DND-41 (cell line): ENCODE results near the gene RYR2.

Experiments used
- CTCF ChIP-seq: IDR thresholded peaks from 2 replicates; pipeline ENCODE4 v1.5.1; 2012; ENCODE audit warnings: borderline replicate concordance, low read length, moderate library complexity, mild to moderate bottlenecking; ENCODE audit not compliant: poor library complexity, severe bottlenecking; ENCODE audit errors: extremely low read depth
- EZH2 ChIP-seq: IDR thresholded peaks from 3 replicates; pipeline ENCODE4 v1.6.1; 2012; ENCODE audit warnings: borderline replicate concordance, low read depth, mild to moderate bottlenecking, moderate library complexity, low read length, inconsistent platforms; ENCODE audit not compliant: severe bottlenecking

GRCh38 chr1:237681210-237681609, 639.2 kb downstream of the RYR2 start:
- no peak for TF ChIP-seq CTCF
- TF ChIP-seq EZH2: no peak
